Measurements from ENCODE around the gene OGDH.
"Not testable (repeated sequence)": the region's sequence is repeated elsewhere in the genome, so short reads cannot be mapped to it uniquely, and the experiment has no call there.

OGDH gene

GRCh38 chr7:44673771-44674170, 67.3 kb downstream of the OGDH start:
- DNase-seq: no peak

- no peak for DNase-seq
These were observed 68.0 kb downstream of the OGDH start for GRCh38 chr7:44674381-44674780.

- DNase-seq: no peak
These were observed 70.3 kb downstream of the OGDH start for GRCh38 chr7:44676776-44677175.

- DNase-seq: no peak
These were observed 71.7 kb downstream of the OGDH start for GRCh38 chr7:44678101-44678470.

GRCh38 chr7:44678471-44679179, 72.2 kb downstream of the OGDH start:
- DNase-seq: no peak

- DNase-seq: no peak
These were observed 75.2 kb downstream of the OGDH start for GRCh38 chr7:44681645-44682044.

GRCh38 chr7:44685723-44686122, 79.3 kb downstream of the OGDH start:
- no peak for DNase-seq

GRCh38 chr7:44689427-44689826, 83.0 kb downstream of the OGDH start:
- DNase-seq: no peak

GRCh38 chr7:44693641-44694313, 87.3 kb downstream of the OGDH start:
- no peak for DNase-seq

- DNase-seq: no peak
These were observed 87.9 kb downstream of the OGDH start for GRCh38 chr7:44694326-44694725.

- no peak for DNase-seq
These were observed 88.3 kb downstream of the OGDH start for GRCh38 chr7:44694766-44695165.

- DNase-seq: no peak
These were observed 89.3 kb downstream of the OGDH start for GRCh38 chr7:44695756-44696155.

GRCh38 chr7:44696728-44697127, 90.3 kb downstream of the OGDH start:
- DNase-seq: no peak

GRCh38 chr7:44697136-44698045, 91.0 kb downstream of the OGDH start:
- no peak for DNase-seq

- DNase-seq: no peak
These were observed 91.7 kb downstream of the OGDH start for GRCh38 chr7:44698046-44698580.

- DNase-seq: not testable (repeated sequence)
These were observed 93.2 kb downstream of the OGDH start for GRCh38 chr7:44699598-44699997.

GRCh38 chr7:44700322-44700721, 93.9 kb downstream of the OGDH start:
- DNase-seq: no peak

GRCh38 chr7:44703391-44703790, 97.0 kb downstream of the OGDH start:
- not testable (repeated sequence) for DNase-seq

GRCh38 chr7:44703921-44704320, 97.5 kb downstream of the OGDH start:
- DNase-seq: no peak

- no peak for DNase-seq
These were observed 99.0 kb downstream of the OGDH start for GRCh38 chr7:44705434-44705833.

- DNase-seq: no peak
These were observed 100.5 kb downstream of the OGDH start for GRCh38 chr7:44706788-44707557.

GRCh38 chr7:44707558-44708230, 101.3 kb downstream of the OGDH start:
- DNase-seq: no peak

All from femur (tissue), 1 donor.